GM12891 (cell line): ENCODE results near the gene IGSF8.

Experiments
- PAX5 ChIP-seq: IDR thresholded peaks from 2 replicates; pipeline ENCODE4 v1.6.1; 2011; ENCODE audit warnings: low read length, moderate library complexity, mild to moderate bottlenecking; ENCODE audit not compliant: insufficient read depth, severe bottlenecking
- POLR2A ChIP-seq: IDR thresholded peaks from 2 replicates; pipeline ENCODE4 v1.6.1; 2011; ENCODE audit warnings: low read depth, low read length, control low read depth
- TAF1 ChIP-seq: IDR thresholded peaks from 2 replicates; pipeline ENCODE4 v1.6.1; 2011; ENCODE audit warnings: low read depth, low read length, control low read depth

DNA sequence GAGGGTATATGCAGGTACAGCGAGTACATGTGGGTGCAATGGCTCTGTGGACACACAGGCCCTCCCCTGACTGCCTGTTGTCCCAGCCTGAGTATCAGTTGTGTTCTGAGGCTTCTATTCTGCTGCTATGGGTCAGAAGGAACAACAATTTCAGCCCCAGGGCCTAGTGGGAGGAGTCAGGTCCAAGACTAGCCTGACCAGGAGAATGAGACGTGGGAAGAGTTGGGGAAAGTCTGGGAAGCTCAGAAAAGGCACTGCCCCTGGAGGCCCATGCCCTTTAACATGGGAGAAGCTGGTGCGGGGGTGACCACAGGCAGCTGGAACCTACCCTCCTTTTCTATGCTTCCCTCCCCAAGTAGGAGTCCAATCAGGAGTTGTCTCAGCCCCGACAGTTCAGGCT lies 7.7 kb downstream of the IGSF8 start:
- TF ChIP-seq TAF1 = no peak
- no peak for TF ChIP-seq PAX5
- no peak for TF ChIP-seq POLR2A
